Stomach (tissue), 9 donors: ENCODE data around the gene EHBP1L1. TPM values are rescaled to one million over a fixed set of nuclear protein-coding genes. Genes with fewer than 3 reads are reported as not detected.
A peak's percentile ranks its signal among the peaks of the same experiment; 100 is the strongest.

ENCODE experiments used
- DNase-seq, 2 donors: peaks; one replicate each; pipeline versions ENCODE4 v3.0.0 to v3.0.0-alpha.2; 2013 to 2019
- H3K27ac ChIP-seq, 5 donors: fragments of 200-600 bp in 4 of 5; sonication (generic) in 4 of 5; one replicate each; pipeline ENCODE4 v1.5.1; 2013 to 2019; ENCODE audit warnings: mild to moderate bottlenecking in 1 of 5, moderate library complexity in 1 of 5
- H3K27me3 ChIP-seq, 3 donors: fragments of 200-600 bp; sonication (generic); one replicate each; pipeline ENCODE4 v1.5.1; 2017 to 2019; ENCODE audit warnings: mixed run types in 1 of 3
- H3K36me3 ChIP-seq, 4 donors: fragments of 200-600 bp; sonication (generic); 1 replicate in 3 of 4; 2 replicates in 1 of 4; pipeline ENCODE4 v1.5.1; 2016 to 2019
- H3K4me1 ChIP-seq, 4 donors: fragments of 200-600 bp; sonication (generic); one replicate each; pipeline ENCODE4 v1.5.1; 2016 to 2019
- H3K4me3 ChIP-seq, 4 donors: fragments of 200-600 bp; sonication (generic) in 3 of 4; one replicate each; pipeline ENCODE4 v1.5.1; 2016 to 2019; ENCODE audit warnings: mild to moderate bottlenecking in 1 of 4
- H3K9me3 ChIP-seq, 4 donors: fragments of 200-600 bp; sonication (generic); one replicate each; pipeline ENCODE4 v1.5.1; 2016 to 2019
- EP300 ChIP-seq: sonication (generic); formaldehyde crosslinking; IDR thresholded peaks from one replicate; pipeline ENCODE4 v1.6.1; 2017; ENCODE audit warnings: antibody characterized with exemption
- POLR2A ChIP-seq, 4 donors: fragments of 450-650 bp; IDR thresholded peaks; one replicate each; pipeline ENCODE4 v1.6.1; 2016; ENCODE audit warnings: antibody characterized with exemption in 4 of 4, control low read depth in 2 of 4, mild to moderate bottlenecking in 1 of 4, moderate library complexity in 1 of 4
- POLR2AphosphoS5 ChIP-seq, 3 donors: sonication (generic); formaldehyde crosslinking; IDR thresholded peaks; one replicate each; pipeline ENCODE4 v1.6.1; 2016; ENCODE audit warnings: antibody characterized with exemption in 3 of 3
- WGBS, 5 donors: extraction: QIAGEN DNeasy Blood & Tissue Kit in 3 of 5; methylation state at CpG; one replicate each; pipeline versions ENCODE4 v1.1.5 to v1.1.7; 2013 to 2018; 5-methylcytosine and 5-hydroxymethylcytosine counted together
- intact Hi-C: fragments of 100-400 bp; cut with DNase I; formaldehyde crosslinking; loops from one replicate; pipeline ENCODE4 v1.15.1; 2023; ENCODE audit warnings: low total_unique reads
- polyA plus RNA-seq, 3 donors: library from polyadenylated mRNA; stranded (reverse); fragments of 200-250 nt; gene quantifications; one replicate each; pipeline ENCODE4 v1.2.3, GENCODE V29; 2013
- total RNA-seq, 5 donors: library from RNA; depleted of rRNA; stranded (reverse); fragments of >200 nt; gene quantifications; one replicate each; pipeline versions ENCODE4 v1.1.0 to v1.2.3, GENCODE V29; 2014 to 2016
- TF ChIP-seq, protein P1 (sequence below), 7 experiments: fragments of 450-650 bp in 4 of 7; fragments of 200-600 bp in 3 of 7; sonication (generic) in 3 of 7; IDR thresholded peaks; one replicate each; pipeline ENCODE4 v1.5.1; 2016 to 2019; ENCODE audit warnings: antibody characterized with exemption in 7 of 7, control low read depth in 2 of 7, mild to moderate bottlenecking in 1 of 7
- donor health status: healthy with polysubstance abuse.
- donor health status: Bipolar disorder and iron deficiency.
- donor health status: healthy.

Gene EHBP1L1
- total and polyA plus RNA-seq, 8 donors = 28.0 to 200 (median 89.4) TPM

DNA sequence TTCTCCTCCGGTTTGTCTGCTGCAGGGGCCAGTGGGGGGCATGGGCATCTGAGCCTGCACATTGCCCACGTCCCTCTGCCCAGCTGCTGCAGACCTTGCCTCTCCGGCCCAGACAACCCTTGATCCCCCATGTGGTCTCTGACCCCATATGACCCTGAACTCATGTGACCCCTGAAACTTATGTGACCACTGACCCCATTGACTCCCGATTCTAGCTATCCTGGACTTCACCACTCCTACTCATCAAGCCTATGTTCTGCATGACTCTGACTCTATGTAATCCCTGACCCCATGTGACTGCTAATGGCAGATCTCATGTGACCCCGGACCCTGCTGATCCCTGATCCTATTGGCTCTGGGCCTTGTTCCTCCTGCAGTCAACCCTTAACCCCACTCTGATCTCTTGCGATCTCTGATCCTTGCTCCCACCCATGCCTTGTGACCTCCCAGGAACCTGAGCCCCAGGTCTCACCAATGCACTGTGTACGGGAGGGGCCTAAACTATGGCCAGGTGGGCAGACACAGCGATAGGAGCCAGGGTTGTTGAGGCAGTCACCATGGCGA, 23.4 kb upstream of the EHBP1L1 start:
- Histone ChIP-seq H3K27ac (peak overlapping the region in 1 of 5 donors; percentile 55), H3K4me1 (peaks cover 26 to 74% (median 64%) of the 10 kb centered on the region in 4 donors)

DNA sequence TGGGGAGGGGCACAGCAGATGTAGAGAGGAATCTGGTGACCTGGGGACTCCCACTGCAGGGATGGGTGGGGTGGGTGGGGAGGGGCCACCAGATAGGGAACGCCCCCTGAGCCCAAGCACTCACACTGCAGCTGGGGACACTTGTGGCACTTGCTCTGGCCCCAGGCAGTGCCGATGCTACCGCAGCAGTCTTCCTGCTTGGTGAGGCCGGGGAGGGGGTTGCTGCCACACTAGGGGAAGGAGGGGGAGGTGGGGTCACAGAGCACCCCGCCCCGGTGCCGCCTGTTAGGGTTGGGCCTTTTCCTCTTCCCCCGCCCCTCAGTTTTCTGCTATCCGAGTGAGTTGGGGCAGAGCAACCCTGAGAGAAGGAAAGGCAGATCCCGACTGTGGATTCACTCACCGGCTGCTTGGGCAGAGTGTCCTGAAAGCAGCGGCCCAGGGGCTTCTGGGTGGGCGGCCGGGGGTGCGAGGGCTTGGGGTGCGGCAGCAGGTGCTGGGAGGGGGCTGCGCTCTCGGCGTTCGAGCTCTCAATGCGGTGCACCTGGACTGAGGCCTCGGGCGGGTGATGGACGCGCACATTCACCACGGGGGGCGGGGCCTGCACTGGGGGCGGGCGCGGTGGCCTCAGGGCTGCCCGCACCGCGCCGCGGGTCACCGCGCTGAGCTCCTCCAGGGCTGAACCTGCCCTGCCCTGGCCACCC, 22.4 kb upstream of the EHBP1L1 start:
- TF ChIP-seq EP300 = no peak
- no peak for TF ChIP-seq POLR2AphosphoS5 (IDR thresholded peaks at IDR 0.05)
- TF ChIP-seq POLR2A (IDR thresholded peaks at IDR 0.05) = no peak
- TF ChIP-seq, protein P1, sequence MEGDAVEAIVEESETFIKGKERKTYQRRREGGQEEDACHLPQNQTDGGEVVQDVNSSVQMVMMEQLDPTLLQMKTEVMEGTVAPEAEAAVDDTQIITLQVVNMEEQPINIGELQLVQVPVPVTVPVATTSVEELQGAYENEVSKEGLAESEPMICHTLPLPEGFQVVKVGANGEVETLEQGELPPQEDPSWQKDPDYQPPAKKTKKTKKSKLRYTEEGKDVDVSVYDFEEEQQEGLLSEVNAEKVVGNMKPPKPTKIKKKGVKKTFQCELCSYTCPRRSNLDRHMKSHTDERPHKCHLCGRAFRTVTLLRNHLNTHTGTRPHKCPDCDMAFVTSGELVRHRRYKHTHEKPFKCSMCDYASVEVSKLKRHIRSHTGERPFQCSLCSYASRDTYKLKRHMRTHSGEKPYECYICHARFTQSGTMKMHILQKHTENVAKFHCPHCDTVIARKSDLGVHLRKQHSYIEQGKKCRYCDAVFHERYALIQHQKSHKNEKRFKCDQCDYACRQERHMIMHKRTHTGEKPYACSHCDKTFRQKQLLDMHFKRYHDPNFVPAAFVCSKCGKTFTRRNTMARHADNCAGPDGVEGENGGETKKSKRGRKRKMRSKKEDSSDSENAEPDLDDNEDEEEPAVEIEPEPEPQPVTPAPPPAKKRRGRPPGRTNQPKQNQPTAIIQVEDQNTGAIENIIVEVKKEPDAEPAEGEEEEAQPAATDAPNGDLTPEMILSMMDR (IDR thresholded peaks at IDR 0.05) = no peak
- peak in 1 of 2 donors; percentile 79 for DNase-seq

More for the DNA sequence above, 23.4 kb upstream of the EHBP1L1 start:
- no peak for TF ChIP-seq POLR2AphosphoS5 (IDR thresholded peaks at IDR 0.05)
- TF ChIP-seq EP300 = no peak
- no peak for TF ChIP-seq POLR2A (IDR thresholded peaks at IDR 0.05)
- TF ChIP-seq, protein P1 (IDR thresholded peaks at IDR 0.05) = no peak
- no peaks in the 10 kb centered on the region for H3K9me3 ChIP-seq
- intact Hi-C loops = no loop called here
- no peak overlapping the region for H3K4me3 ChIP-seq
- no peaks in the 10 kb centered on the region for H3K27me3 ChIP-seq
- 74 to 86% (median 81%) methylated on average over 8 to 9 of the region's 9 CpGs for WGBS, 5 donors
- H3K36me3 ChIP-seq = peaks cover 0 to 57% (median 33%) of the 10 kb centered on the region in 4 donors
- no peak for DNase-seq

DNA sequence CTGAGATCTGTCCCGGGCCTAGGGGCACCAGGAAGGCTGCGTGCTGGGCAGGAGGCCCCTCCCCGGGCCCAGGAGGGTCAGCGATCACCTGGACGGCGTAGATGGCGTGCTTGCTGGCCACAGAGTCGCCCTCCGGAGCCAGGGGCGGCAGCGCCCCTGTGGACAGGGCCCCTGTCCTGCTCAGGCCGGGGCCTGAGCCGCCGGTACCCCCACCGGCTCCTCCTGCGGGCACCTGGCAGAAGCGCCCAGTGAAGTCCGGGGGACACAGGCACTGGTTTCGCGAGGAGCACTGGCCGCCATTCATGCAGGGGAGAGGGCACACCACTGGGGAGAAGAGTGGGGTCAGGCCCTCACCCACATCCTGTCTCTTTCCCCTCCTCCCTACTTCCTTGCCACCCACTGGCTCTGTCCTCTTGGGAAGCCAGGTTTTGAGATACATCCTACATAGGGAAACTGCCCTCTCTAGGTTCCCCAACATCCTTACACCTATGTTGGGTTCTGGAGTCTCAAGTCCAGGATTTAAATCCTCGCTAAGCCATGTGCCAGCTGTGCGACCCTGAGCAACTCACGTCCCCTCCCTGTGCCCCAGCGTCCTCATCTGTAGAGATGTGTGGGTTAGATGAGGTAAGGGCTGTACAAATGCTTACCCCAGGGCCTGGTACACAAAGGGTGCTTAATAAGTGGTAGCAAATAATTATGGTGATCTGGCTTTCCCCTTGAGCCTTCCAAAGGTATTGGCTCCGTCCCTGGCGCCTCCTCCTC, 21.6 kb upstream of the EHBP1L1 start:
- TF ChIP-seq EP300 (no peak), POLR2A (IDR thresholded peaks at IDR 0.05) (no peak), POLR2AphosphoS5 (IDR thresholded peaks at IDR 0.05) (no peak)
- TF ChIP-seq, protein P1 (IDR thresholded peaks at IDR 0.05) = no peak
- 80 to 88% (median 85%) methylated on average over 13 to 27 of the region's 27 CpGs for WGBS, 5 donors
- no peak overlapping the region for H3K4me3 ChIP-seq
- intact Hi-C loops = no loop called here
- peaks cover 0 to 39% (median 24%) of the 10 kb centered on the region in 4 donors for H3K36me3 ChIP-seq
- no peak for DNase-seq
- H3K27me3 ChIP-seq = peaks cover 0 to 8% (median 0%) of the 10 kb centered on the region in 3 donors
- H3K9me3 ChIP-seq = no peaks in the 10 kb centered on the region
- peaks cover 35 to 80% (median 74%) of the 10 kb centered on the region in 4 donors for H3K4me1 ChIP-seq
- peak overlapping the region in 4 of 5 donors; percentile 4 to 96 (median 57) for H3K27ac ChIP-seq

More for the DNA sequence above, 22.4 kb upstream of the EHBP1L1 start:
- H3K4me3 ChIP-seq = no peak overlapping the region
- intact Hi-C loops = no loop called here
- H3K4me1 ChIP-seq = peaks cover 27 to 73% (median 66%) of the 10 kb centered on the region in 4 donors
- H3K36me3 ChIP-seq = peaks cover 0 to 47% (median 28%) of the 10 kb centered on the region in 4 donors
- no peaks in the 10 kb centered on the region for H3K9me3 ChIP-seq
- H3K27me3 ChIP-seq = peaks cover 0 to under 1% (median 0%) of the 10 kb centered on the region in 3 donors
- peak overlapping the region in 4 of 5 donors; percentile 4 to 96 (median 26) for H3K27ac ChIP-seq
- WGBS, 5 donors = 61 to 72% (median 68%) methylated on average over 25 to 37 of the region's 37 CpGs

DNA sequence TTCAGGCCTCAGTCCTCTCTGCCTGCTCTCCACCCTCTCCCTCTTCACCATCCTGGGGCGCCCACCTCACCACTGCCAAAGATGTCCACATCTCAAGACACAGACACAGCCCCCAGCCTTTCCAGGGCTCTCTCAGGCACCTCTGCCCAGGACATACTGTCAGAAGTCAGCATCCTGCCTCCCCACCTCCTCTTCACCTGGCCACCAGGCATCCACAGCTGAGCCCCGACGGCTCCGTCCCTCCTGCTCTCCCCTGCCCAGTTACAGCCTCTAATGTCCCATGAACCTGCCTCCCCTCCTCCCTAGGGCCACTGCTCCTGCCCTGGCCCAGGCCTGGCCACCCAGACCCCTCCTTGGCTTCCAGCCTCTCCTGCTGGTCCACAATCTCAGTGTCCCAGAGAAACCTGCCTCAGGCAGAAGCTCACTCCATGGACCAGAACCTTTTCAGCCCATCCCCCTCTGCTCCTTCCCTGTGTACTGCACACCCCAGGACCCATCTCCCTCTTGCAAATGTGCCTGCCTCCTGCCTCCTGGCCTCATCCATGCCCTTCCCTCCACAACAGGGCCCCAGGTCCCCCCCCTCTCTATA, 20.9 kb upstream of the EHBP1L1 start:
- peaks cover 0 to 8% (median 0%) of the 10 kb centered on the region in 3 donors for H3K27me3 ChIP-seq
- no peak for DNase-seq
- no peak overlapping the region for H3K4me3 ChIP-seq
- TF ChIP-seq EP300 = no peak
- TF ChIP-seq POLR2AphosphoS5 (IDR thresholded peaks at IDR 0.05) = no peak
- no peak for TF ChIP-seq POLR2A (IDR thresholded peaks at IDR 0.05)
- TF ChIP-seq, protein P1 (IDR thresholded peaks at IDR 0.05) = no peak
- H3K36me3 ChIP-seq = peaks cover 0 to 34% (median 22%) of the 10 kb centered on the region in 4 donors
- peak overlapping the region in 3 of 5 donors; percentile 41 to 96 (median 94) for H3K27ac ChIP-seq
- peaks cover 42 to 87% (median 80%) of the 10 kb centered on the region in 4 donors for H3K4me1 ChIP-seq
- WGBS, 5 donors = 72 to 94% (median 87%) methylated on average over 4 of the region's 4 CpGs
- H3K9me3 ChIP-seq = no peaks in the 10 kb centered on the region
- intact Hi-C loops = no loop called here
